Gastrocnemius medialis (tissue), 4 donors: ENCODE measurements around the gene HOXA7. TPM values are rescaled to one million over a fixed set of nuclear protein-coding genes. Genes with fewer than 3 reads are reported as not detected.

Source experiments
- ATAC-seq, 2 donors: fragments of 150-250 bp; one replicate each; pipeline ENCODE4 v1.9.1; 2016
- DNase-seq, 2 donors: peaks; one replicate each; pipeline ENCODE4 v3.0.0-alpha.2; 2019
- H3K27ac ChIP-seq, 4 donors: fragments of 200-600 bp; sonication (generic); 1 replicate in 1 of 4; 2 replicates in 3 of 4; pipeline ENCODE4 v1.5.1; 2016 to 2018; ENCODE audit warnings: mild to moderate bottlenecking in 2 of 4, moderate library complexity in 1 of 4
- H3K27me3 ChIP-seq, 3 donors: fragments of 200-600 bp; sonication (generic) in 2 of 3; 1 replicate in 1 of 3; 2 replicates in 2 of 3; pipeline versions ENCODE4 v1.5.1 to v1.6.0; 2016 to 2019; ENCODE audit warnings: mild to moderate bottlenecking in 1 of 3, moderate library complexity in 1 of 3
- H3K36me3 ChIP-seq, 2 donors: fragments of 200-600 bp; sonication (generic) in 1 of 2; one replicate each; pipeline ENCODE4 v1.5.1; 2017 to 2018
- H3K4me1 ChIP-seq, 2 donors: fragments of 200-600 bp; sonication (generic) in 1 of 2; one replicate each; pipeline ENCODE4 v1.5.1; 2016 to 2017; ENCODE audit warnings: mild to moderate bottlenecking in 2 of 2
- H3K4me3 ChIP-seq, 4 donors: fragments of 200-600 bp; sonication (generic) in 3 of 4; 1 replicate in 1 of 4; 2 replicates in 3 of 4; pipeline ENCODE4 v1.5.1; 2016 to 2019; ENCODE audit warnings: mild to moderate bottlenecking in 2 of 4
- H3K9me3 ChIP-seq, 3 donors: fragments of 200-600 bp; sonication (generic) in 2 of 3; 1 replicate in 1 of 3; 2 replicates in 2 of 3; pipeline ENCODE4 v1.5.1; 2016 to 2019
- CTCF ChIP-seq, 5 experiments: fragments of 450-650 bp in 3 of 5; fragments of 200-600 bp in 2 of 5; sonication (generic) in 2 of 5; IDR thresholded peaks in 4 of 5; conservative IDR thresholded peaks in 1 of 5; 1 replicate in 4 of 5; 2 replicates in 1 of 5; pipeline ENCODE4 v1.5.1; 2016 to 2019; ENCODE audit warnings: antibody characterized with exemption in 5 of 5, mild to moderate bottlenecking in 3 of 5, moderate library complexity in 3 of 5
- POLR2A ChIP-seq, 2 donors: fragments of 450-650 bp; IDR thresholded peaks; one replicate each; pipeline ENCODE4 v1.6.1; 2017; ENCODE audit warnings: antibody characterized with exemption in 2 of 2, mild to moderate bottlenecking in 2 of 2, moderate library complexity in 2 of 2
- in situ Hi-C, 4 donors: fragments of 200-750 bp; cut with MboI; loops; one replicate each; pipeline versions ENCODE4 v1.15.0 to v1.8.0; 2017; ENCODE audit warnings: low sequenced_read_pairs in 4 of 4
- intact Hi-C: fragments of 100-400 bp; cut with DNase I; formaldehyde crosslinking; loops from one replicate; pipeline ENCODE4 v1.15.1; 2023; ENCODE audit warnings: low total_unique reads
- total RNA-seq, 4 donors: library from RNA; depleted of rRNA; stranded (reverse); fragments of >200 nt; gene quantifications; one replicate each; pipeline versions ENCODE4 v1.1.0 to v1.2.3, GENCODE V29; 2016

HOXA7 gene
- total RNA-seq, 4 donors from 2014 or later = 5.3 to 12.8 (median 8.6) TPM

- Histone ChIP-seq H3K4me3 (peak within 1 kb of the TSS; percentile 89 to 94 (median 90)), H3K4me1 (peaks cover 58 to 68% of the 10 kb centered on the region in 2 donors), H3K36me3 (no peaks in the 10 kb centered on the region), H3K9me3 (no peaks in the 10 kb centered on the region), H3K27me3 (no peaks in the 10 kb centered on the region), H3K27ac (peak within 1 kb of the TSS; percentile 95 to 97 (median 96))
- in situ Hi-C loops = no loop called here
- TF ChIP-seq POLR2A (IDR thresholded peaks at IDR 0.05) (peak; percentile 90 to 96), CTCF (IDR thresholded peaks at IDR 0.05 in 4 of 5, conservative IDR thresholded peaks at IDR 0.05 in 1 of 5) (no peak)
- ATAC-seq = peak; percentile 71 to 90
- intact Hi-C loops = loop anchor here (1.0 to 5.0 kb wide), 4 partner anchors 20 to 266 kb away; partner anchors contain the start of genes HOXA9 and SKAP2
- DNase-seq = peak; percentile 93 to 94
These were observed 25.7 kb downstream of the HOXA7 start, which contains the start of gene HOXA4 for GRCh38 chr7:27130540-27131389. Gene HOXA4 (minus strand): TSS chr7:27130757. CDS start chr7:27130733, 24 bp downstream.

- in situ Hi-C loops (no loop called here), intact Hi-C loops (loop anchor here (1.0 to 5.0 kb wide), 5 partner anchors 20 to 265 kb away; partner anchors contain the start of genes HOXA9 and SKAP2)
- H3K36me3 ChIP-seq = no peaks in the 10 kb centered on the region
- ATAC-seq (peak; percentile 50 to 61), DNase-seq (peak; percentile 26 to 71)
- H3K27ac ChIP-seq = peak overlapping the region; percentile 95 to 97 (median 96)
- H3K27me3 ChIP-seq = no peaks in the 10 kb centered on the region
- no peaks in the 10 kb centered on the region for H3K9me3 ChIP-seq
- H3K4me3 ChIP-seq = peak overlapping the region; percentile 89 to 94 (median 90)
- no peak for TF ChIP-seq POLR2A (IDR thresholded peaks at IDR 0.05)
- peak; percentile 43 to 58 (median 53) for TF ChIP-seq CTCF (IDR thresholded peaks at IDR 0.05 in 4 of 5, conservative IDR thresholded peaks at IDR 0.05 in 1 of 5)
- peaks cover 58 to 70% of the 10 kb centered on the region in 2 donors for H3K4me1 ChIP-seq
These were observed 26.5 kb downstream of the HOXA7 start for GRCh38 chr7:27129729-27130539.

- H3K27me3 ChIP-seq = no peaks in the 10 kb centered on the region
- in situ Hi-C loops = no loop called here
These were observed 27.4 kb downstream of the HOXA7 start for GRCh38 chr7:27128776-27129728.

More at GRCh38 chr7:27128776-27129728, 27.4 kb downstream of the HOXA7 start:
- ATAC-seq = no peak
- Histone ChIP-seq H3K27ac (peak overlapping the region; percentile 88 to 97 (median 95)), H3K4me3 (peak overlapping the region; percentile 60 to 90 (median 76)), H3K36me3 (no peaks in the 10 kb centered on the region), H3K9me3 (no peaks in the 10 kb centered on the region), H3K4me1 (peaks cover 49 to 62% of the 10 kb centered on the region in 2 donors)
- intact Hi-C loops = loop anchor here (5.0 kb wide), 1 partner anchor 97 kb away; no protein-coding TSS in a partner anchor
- DNase-seq = no peak
- no peak for TF ChIP-seq CTCF (IDR thresholded peaks at IDR 0.05 in 4 of 5, conservative IDR thresholded peaks at IDR 0.05 in 1 of 5)
- no peak for TF ChIP-seq POLR2A (IDR thresholded peaks at IDR 0.05)
